ENCODE measurements around the gene ZNF559.
A peak's percentile ranks its signal among the peaks of the same experiment; 100 is the strongest.
"Not testable (repeated sequence)": the region's sequence is repeated elsewhere in the genome, so short reads cannot be mapped to it uniquely, and the experiment has no call there.

ZNF559 gene

DNA sequence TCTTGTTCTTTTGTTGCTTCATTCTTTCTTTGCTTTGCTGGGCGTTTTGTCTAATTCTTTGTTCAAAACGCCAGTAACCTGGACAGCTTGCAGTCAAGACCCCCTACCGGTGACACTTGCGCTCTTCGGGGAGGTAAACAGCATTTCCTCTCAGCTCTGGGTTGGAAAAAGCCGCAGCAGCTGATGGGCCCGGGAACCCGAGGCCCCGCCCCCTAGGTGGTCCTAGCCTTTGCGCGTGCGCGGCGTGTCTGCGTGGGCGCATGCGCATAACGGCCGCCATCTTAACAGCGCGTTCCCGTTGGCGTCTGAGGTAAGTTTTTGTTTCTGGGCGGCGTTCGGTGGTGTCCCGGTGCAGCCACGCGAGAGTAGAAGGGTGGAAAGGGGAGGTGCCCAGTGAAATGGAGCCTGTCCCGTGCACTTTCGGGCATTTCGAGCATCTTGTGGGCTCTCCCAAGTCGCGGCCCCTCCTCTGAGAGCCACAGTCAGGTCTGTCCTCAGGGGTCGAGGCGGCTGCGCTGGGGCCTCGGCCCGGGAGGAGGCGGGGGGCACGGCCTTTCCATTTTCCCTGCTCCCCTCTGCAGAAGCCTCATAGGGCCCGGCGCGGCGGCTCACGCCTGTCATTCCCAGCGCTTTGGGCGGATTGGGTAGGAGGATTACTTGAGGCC, at the start of gene ZNF559:
Gene ZNF559, plus strand, starts transcription at position 261 of the 665 bp plus-strand sequence. CDS start 14,371 bp downstream, outside the sequence.
- DNase-seq: peak; percentile 93

DNA sequence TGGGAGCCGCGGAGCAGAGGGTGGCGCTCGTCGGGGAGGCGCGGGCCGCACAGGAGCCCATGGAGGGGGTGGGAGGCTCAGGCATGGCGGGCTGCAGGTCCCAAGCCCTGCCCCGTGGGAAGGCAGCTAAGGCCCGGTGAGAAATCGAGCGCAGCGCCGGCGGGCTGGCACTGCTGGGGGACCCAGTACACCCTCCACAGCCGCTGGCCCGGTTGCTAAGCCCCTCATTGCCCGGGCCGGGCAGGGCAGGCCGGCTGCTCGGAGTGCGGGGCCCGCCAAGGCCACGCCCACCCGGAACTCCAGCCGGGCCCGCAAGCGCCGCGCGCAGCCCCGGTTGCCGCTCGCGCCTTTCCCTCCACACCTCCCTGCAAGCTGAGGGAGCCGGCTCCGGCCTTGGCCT, 40.5 kb upstream of the ZNF559 start:
- DNase-seq: not testable (repeated sequence)

DNA sequence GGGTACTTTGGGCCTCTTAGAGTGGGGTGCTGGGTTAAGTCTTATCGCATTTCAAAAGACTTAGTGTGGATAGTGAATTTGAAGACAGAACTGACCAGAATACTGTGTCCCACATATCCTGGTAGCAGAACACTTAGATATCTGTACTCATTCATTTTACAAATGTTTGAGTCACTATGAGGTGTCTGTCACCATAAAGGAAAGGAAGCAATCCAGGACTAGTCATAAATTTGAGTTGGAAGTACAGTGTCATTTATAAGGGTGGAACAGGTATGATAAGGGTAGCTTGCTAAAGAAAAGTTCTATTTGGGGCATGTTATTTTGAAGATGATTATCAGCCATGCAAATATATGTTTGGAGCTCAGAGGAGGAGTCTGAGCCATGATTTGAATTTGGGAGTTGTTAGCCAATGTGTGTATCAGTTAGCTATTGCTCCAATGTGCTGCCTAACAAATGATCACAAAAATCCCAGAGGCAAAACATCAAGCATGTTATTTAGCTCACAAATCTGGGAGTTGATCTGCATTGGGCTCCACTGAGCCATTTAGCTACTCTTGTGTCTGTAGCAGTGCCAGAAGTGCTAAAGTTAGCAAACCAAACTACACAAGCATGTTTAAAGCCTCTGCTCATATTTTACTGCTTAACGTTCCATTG, 34.6 kb upstream of the ZNF559 start:
- DNase-seq: no peak

DNA sequence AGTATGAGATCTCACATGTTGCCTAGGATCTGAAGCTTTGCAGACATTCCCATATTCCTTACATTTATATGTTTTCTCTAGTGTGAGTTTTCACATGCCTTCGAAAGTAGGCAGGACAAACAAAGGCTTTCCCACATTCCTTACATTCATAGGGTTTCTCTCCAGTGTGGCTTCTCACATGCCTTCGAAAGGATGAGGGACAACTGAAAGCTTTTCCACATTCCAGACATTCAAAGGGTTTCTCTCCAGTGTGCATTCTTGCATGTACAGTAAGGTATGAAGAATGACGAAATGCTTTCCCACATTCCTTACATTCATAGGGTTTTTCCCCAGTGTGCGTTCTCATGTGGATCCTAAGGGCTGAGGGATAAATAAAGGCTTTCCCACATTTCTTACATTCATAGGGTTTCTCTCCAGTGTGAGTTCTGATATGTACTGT, 28.5 kb upstream of the ZNF559 start:
- DNase-seq: no peak

DNA sequence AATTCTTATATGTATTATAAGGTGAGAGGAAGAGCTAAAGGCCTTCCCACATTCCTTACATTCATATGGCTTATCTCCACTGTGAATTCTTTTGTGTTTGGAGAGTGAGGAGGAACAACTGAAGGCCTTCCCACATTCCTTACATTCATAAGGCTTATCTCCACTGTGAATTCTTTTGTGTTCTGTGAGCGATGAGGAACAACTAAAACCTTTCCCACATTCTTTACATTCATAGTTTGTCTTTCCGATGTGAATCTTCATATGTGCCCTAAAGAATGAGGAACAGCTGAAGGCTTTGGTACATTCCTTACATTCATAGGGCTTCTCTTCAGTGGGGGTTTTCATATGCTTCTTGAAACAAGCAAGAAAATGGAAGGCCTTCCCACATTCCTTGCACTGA, 27.6 kb upstream of the ZNF559 start:
- DNase-seq: no peak

DNA sequence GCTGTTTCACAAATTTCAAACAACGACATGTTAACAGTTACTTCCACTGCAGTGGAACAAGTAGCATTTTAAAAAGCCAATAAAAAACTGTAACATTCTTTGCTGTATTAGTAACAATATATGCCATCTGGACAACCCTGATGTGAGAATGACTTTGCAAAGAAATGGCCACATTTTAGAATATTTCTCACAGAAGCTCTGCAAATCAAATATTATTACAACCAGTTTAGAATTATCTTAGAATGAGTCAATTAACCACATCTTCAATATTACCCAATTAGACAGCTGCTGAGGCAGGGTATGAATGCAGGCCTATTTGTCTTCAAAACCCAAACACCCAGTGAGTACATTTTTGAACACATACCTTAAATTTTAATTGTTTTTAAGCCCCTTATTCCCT, 17.5 kb upstream of the ZNF559 start:
- no peak for DNase-seq

DNA sequence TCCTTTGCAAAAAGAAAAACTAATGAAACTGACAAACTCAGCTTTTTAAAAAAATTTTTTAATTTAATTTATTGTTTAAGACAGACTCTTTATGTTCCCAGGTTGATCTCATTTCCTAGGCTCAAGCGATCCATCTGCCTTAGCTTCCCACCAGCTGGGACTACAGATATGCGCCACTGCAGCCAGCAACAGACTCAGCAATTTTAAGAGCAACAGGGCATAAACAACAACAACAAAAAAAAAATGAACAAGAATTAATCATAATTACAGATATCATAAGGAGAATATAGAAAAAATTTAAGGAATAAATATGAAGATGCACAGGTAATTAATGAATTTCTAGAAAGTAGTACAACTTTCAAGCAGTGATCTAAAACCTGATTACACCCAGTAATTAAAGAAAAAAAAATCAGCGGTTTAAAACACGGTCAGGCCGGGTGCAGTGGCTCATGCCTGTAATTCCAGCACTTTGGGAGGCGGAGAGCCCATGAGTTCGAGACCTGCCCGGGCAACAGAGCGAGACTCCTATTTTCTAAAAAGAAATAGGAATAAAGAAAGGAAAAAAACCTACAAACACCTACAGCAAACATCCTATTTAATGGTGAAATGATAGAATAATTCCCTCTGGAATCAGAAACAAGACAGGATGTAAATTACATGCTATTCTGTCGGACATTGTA, 15.7 kb upstream of the ZNF559 start:
- no peak for DNase-seq

DNA sequence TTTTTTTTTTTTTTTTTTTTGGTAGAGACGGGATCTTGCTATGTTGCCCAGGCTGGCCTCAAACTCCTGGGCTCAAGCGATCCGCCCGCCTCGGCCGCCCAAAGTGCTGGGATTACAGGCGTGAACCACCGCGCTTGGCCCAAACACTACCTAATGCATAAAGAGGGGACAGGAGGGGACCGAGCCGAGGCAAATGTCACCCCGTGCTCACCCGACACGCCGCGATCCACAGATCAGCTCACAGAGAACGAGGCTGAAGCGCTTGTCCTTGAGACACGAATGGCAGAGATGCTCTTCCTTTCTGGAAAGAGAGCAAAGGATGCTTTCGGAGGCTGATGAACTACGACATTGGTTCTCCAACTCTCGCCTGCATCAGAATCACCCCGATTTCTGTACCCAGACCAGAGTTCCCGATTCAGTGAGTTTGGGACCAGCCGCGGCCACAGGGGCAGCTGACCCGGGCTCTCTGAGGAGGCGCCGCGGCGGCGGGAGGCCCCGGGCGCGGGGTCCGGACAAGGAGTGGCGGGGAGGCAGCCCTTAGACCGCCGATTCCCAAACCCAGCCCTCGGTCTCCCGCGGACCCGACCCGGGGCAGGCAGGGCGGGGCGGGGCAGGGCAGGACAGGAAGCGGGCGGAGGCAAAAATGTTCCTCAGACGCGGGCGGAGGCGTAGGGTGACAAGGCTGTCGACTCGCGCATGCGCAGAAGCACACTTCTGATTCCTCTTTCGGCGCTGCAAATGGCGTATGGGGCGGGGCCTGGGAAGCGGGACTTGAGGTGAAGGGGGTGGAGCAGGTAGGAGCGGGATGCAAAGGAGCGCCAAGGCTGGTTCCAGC, 14.6 kb upstream of the ZNF559 start, which contains the start of gene ZNF699:
Gene ZNF699, minus strand, starts transcription at position 700 of the 835 bp plus-strand sequence. CDS start 4,719 bp downstream, outside the sequence.
- peak; percentile 99 for DNase-seq

DNA sequence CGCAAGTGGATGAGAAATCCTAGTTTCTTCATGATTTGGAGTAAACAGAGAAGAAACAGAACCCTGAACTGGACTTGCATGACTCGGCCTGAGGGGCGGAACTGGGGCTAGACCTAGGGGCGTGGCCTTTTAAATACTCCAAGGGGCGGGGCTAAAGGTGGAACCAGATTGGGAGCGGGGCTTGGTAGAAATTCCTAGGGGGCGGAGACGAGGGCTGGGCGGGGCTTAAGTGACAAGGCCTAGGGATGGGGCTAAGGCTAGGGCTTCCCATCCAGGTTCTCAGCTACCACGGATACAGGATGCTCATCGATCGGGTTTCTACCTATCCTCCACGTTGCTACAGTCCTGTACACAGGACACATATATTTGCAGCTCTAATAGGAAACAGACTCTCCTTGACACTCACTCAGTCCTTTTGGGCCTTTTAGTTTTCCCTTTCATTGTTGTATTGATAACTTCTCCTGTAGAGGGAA, 14.0 kb upstream of the ZNF559 start:
- peak; percentile 87 for DNase-seq

DNA sequence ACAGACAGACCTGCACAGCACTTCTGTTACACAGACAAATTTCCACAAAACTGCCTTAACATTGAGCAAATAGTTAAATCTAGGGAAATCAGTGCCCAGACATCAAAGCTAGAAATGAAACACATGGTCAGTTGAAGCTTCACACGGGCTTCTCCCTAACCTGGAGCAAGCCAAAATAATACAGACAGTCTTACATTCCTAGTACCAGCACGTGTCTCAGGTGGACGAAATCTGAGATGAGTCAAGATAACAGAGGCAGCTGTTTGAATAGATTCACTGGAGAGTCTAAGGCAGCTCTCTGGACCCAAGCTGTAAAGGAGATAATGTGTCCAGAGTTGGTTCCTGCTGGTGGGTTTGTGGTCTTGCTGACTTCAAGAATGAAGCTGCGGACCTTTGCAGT, 10.2 kb upstream of the ZNF559 start:
- no peak for DNase-seq

DNA sequence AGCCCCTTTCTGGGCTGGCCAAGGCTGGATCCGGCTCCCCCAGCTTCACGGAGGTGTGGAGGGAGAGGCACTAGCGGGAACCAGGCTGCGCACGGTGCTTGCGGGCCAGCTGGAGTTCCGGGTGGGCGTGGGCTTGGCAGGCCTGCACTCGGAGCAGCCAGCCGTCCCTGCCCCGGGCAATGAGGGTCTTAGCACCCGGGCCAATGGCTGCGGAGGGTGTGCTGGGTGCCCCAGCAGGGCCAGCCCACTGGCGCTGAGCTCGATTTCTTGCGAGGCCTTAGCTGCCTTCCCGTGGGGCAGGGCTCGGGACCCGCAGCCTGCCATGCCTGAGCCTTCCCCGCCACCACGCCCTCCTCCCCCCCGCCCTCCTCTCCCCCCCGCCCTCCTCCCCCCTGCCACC, 2.6 kb upstream of the ZNF559 start:
- DNase-seq: no peak

DNA sequence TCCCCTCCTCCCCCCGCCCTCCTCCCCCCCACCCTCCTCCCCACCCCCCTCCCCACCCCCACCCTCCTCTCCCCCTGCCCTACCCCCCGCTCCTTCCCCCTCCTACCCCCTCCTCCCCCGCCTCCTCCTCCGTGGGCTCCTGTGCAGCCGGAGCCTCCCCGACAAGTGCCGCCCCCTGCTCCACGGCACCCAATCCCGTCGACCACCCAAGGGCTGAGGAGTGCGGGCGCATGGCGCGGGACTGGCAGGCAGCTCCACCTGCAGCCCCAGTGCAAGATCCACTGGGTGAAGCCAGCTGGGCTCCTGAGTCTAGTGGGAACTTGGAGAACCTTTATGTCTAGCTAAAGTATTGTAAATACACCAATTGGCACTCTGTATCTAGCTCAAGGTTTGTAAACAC, 2.2 kb upstream of the ZNF559 start:
- not testable (repeated sequence) for DNase-seq

DNA sequence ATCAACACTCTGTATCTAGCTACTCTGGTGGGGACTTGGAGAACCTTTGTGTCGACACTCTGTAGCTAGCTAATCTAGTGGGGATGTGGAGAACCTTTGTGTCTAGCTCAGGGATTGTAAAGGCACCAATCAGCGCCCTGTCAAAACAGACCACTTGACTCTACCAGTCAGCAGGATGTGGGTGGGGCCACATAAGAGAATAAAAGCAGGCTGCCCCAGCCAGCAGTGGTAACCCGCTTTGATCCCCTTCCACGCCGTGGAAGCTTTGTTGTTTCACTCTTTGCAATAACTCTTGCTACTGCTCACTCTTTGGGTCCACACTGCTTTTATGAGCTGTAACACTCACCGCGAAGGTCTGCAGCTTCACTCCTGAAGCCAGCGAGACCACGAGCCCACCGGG, 1.8 kb upstream of the ZNF559 start:
- DNase-seq: not testable (repeated sequence)

DNA sequence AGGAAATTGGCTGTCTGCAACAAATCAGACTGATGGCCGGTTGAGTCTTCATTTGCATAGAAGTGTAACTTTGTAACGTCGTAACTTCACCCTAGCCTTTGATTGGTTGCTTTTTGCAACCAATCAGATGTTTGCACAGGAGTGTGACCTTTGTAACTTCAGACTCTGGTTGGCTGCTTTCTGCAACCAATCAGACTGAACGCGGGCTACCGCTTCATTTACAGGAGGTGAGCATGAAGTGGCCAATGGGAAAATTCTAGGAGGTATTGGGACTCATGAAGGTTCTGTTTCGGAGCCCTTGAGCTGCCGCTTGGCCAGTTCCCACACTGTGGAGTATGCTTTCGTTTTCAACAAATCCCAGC, 441 bp upstream of the ZNF559 start:
- DNase-seq: peak; percentile 35

DNA sequence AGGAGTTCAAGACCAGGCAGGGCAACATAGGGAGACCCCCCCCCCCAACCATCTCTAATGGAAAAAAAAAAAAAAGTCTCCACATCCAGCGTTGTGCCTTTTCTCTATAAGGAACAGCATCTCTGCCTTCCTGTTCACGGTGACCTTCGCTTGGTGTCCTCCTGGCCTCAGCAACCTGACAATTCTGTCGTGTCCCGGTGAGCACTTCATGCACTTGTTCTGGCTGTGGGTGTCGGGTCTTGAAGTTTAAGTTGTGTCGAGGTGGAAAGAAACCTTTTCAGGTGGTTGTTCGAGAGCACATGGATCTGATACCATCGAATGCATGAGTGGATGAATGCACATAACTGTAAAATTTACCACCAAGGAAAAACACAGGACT, 594 bp downstream of the ZNF559 start:
- DNase-seq: no peak

DNA sequence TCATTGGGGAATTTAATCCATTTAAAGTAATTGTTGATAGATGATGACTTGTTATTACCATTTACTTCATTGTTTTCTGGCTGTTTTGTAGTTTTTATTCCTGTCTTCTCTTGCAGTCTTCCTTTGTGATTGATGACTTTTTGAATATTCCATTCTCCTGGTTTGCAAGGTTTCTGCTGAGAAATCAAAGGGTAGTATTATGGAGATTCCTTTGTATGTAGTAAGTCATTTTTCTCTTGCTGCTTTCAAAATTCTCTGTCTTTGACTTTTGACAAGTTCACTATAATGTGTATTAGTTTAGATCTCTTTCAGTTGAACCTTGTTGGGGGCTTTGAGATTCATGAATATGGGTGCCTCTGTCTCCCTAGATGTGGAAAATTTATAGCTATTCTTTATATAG, 6.0 kb downstream of the ZNF559 start:
- DNase-seq: no peak

DNA sequence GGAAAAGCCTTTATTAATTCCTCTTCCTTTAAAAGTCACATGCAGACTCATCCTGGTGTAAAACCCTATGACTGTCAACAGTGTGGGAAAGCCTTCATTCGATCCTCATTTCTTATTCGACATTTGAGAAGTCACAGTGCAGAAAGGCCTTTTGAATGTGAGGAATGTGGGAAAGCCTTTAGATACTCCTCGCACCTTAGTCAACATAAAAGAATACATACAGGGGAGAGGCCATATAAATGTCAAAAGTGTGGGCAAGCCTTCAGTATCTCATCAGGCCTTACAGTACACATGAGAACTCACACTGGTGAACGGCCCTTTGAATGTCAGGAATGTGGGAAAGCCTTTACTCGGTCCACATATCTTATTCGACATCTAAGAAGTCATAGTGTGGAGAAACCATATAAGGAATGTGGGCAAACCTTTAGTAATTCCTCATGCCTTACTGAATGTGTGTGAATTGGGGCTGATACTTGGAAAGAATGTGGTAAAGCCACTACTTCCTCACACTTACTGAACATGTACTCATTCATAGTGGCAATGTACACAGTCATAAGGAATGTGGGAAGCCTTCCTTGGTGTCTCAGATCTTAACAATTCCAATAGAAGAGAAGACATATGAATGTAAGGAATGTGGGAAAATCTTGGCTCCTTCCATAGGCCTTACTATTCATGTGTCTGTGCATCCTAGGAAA, 18.8 kb downstream of the ZNF559 start:
- no peak for DNase-seq

DNA sequence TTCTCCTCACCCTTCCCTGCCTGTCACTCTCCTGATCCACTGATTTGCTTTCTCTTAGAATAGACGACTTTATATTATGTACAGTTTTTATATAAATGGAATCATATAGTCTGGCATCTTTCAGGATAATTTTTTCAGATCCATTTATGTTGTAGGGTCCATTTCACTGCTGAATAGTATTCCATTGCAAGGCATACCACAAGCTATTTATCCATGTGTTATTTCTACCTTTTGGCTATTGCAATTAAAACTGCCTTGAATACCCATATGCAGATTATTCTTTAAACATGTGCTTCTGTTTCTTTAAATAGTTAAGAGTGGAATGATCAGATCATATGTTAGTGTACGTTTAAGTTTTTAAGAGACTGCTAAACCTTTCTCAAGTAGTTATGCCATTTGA, 21.0 kb downstream of the ZNF559 start:
- DNase-seq: no peak

DNA sequence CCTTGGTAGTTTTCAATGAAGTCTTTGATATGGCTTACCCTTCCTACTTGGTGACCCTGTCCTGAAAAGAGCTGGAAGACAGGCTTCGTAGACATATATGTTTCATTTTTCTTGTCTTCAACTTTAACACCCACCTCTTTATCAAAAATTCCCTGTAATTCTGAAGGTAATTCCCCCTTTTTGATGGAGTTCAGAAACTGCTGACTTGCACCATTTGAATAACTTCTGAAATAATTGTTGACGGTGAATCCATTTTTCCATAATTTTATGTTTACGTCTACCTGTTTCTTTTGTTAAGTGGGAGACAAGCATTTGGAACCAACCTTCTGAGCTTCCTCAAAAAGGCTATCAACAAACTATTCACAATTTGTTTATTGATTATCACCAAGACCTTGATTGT, 24.3 kb downstream of the ZNF559 start:
- no peak for DNase-seq

DNA sequence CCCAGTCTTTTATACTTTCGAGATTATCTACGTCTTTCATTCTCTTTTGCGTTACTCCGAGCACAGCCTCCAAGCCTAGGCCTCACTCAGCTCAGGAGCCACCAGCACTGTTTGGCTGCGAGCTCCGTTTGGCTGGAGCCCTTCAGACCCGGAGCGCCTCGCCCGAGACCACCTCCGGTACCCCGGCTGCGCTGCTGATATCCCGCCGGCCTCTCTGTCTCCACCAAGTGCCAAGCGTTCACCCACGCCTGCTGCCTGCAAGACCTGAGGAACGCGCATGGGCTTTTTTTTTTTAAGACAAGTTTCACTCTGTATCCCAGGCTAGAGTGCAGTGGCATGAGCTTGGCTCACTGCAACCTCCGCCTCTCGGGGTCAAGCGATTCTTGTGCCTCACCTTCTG, 24.7 kb downstream of the ZNF559 start:
- DNase-seq: no peak

DNA sequence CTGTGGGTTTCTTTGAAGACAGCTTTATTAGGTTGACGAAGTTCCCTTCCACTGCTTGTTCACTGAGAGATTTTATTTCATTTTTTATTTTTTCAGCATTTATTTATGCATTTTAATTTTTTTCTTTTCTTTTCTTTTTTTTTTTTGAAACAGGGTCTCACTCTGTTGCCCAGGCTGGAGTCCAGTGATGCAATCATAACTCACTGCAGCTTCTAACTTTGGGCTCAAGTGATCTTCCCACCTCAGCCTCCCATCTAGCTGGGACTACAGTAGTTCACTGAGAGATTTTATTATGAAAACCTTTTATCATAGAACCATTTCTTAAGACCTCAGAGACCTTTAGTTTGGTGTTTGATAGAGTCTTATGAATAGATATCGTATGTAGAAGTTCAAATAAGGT, 28.5 kb downstream of the ZNF559 start:
- no peak for DNase-seq

DNA sequence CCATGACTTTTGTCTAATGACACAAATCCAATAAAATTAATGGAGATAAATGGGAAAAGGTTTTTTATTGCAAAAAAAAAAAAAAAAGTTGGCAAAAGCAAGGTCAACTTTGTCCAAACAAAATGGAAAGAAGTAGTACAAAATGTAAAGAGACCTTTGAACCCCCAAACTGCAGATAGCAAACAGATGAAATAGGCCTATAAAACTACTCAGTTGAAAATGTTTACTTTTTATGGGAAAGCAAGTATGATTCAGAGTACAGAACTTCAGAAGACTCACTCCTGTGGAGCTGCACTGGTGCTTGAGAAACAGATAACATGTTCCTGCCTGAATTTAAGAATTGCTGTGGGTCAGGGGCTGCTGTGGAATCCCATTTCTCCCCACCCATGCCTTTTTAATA, 29.0 kb downstream of the ZNF559 start:
- DNase-seq: no peak

DNA sequence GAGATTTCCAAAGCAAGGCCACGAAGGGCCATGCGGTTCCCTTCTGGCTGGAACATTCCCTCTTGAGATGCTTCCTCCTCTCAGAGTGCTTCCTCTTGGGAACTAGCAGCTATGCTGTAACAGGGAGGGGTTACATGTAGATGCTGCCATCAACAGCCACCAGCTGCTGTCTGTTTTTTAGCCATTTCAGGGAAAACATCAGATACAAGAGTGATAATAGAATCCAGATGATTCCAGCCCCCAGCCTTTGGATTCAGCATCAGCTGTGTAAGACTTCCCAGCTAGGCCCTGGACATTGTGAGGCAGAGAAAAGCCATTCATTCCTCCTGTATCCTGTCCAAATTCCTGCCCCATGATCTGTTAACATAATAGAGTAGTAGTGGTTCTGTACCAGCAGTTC, 30.7 kb downstream of the ZNF559 start:
- DNase-seq: no peak

Measured in stimulated activated naive CD4-positive, alpha-beta T cell treated with Interleukin-2 at 50 U/mL for 16 hours (primary cell).